H1 (cell line): ENCODE results near the gene JTB. TPM values are rescaled to one million over a fixed set of nuclear protein-coding genes. Genes with fewer than 3 reads are reported as not detected.

Experiments used
- CTCF ChIA-PET: fragments of 300-600 bp; sonication (Branson Sonifier 250); formaldehyde crosslinking; loops from one replicate; lab custom pipeline; 2021; ENCODE audit not compliant: partially characterized antibody; lab: Charles Lee
- POLR2A ChIA-PET: fragments of 300-600 bp; sonication (Branson Sonifier 250); formaldehyde crosslinking; loops from one replicate; lab custom pipeline; 2021; ENCODE audit warnings: inconsistent platforms; ENCODE audit not compliant: partially characterized antibody; lab: Charles Lee
- DNase-seq, 2 experiments: peaks; one replicate each; pipeline versions ENCODE4 v3.0.0 to v3.0.0-alpha.2; 2010 to 2022; ENCODE audit warnings: low spot score in 2 of 2, low read depth in 1 of 2, mixed read lengths in 1 of 2
- FAIRE-seq: peaks from 2 replicates; lab custom pipeline; 2011; peaks lifted over from hg19 to GRCh38; lab: Jason Lieb, UNC
- H2AFZ ChIP-seq: 2 replicates; pipeline ENCODE4 v1.8.1; 2012; ENCODE audit warnings: low read length, inconsistent platforms
- H2AK5ac ChIP-seq: 2 replicates; pipeline ENCODE4 v1.6.1; 2013; ENCODE audit warnings: low read depth, low read length
- H2BK120ac ChIP-seq: replicated peaks from 2 replicates; pipeline ENCODE3; 2013; ENCODE audit warnings: low read depth, low read length, inconsistent platforms
- H2BK12ac ChIP-seq: 2 replicates; pipeline ENCODE4 v1.6.1; 2013; ENCODE audit warnings: low read depth, low read length
- H2BK15ac ChIP-seq: 2 replicates; pipeline ENCODE4 v1.6.1; 2013; ENCODE audit warnings: low read length
- H2BK20ac ChIP-seq: 2 replicates; pipeline ENCODE4 v1.6.1; 2013; ENCODE audit warnings: low read length
- H2BK5ac ChIP-seq: 2 replicates; pipeline ENCODE4 v1.6.1; 2013; ENCODE audit warnings: low read depth, low read length
- H3K14ac ChIP-seq: 2 replicates; pipeline ENCODE4 v1.6.1; 2013; ENCODE audit warnings: inconsistent platforms; ENCODE audit not compliant: insufficient read length
- H3K18ac ChIP-seq: 2 replicates; pipeline ENCODE4 v1.6.1; 2013; ENCODE audit warnings: low read length; ENCODE audit errors: extremely low read depth
- H3K23ac ChIP-seq: 2 replicates; pipeline ENCODE4 v1.6.1; 2013; ENCODE audit warnings: inconsistent platforms; ENCODE audit not compliant: insufficient read length
- H3K23me2 ChIP-seq: 2 replicates; pipeline ENCODE4 v1.6.1; 2013; ENCODE audit warnings: low read depth, low read length
- H3K27ac ChIP-seq: 2 replicates; pipeline ENCODE4 v1.6.1; 2011; ENCODE audit warnings: low read depth, low read length, inconsistent platforms
- H3K27me3 ChIP-seq, 4 experiments: replicated peaks in 1 of 4; 1 replicate in 1 of 4; 2 replicates in 3 of 4; pipeline versions ENCODE4 v1.6.1 to v1.8.1; 2011 to 2013; ENCODE audit warnings: low read length in 3 of 4, mild to moderate bottlenecking in 3 of 4, inconsistent platforms in 2 of 4, mixed read lengths in 2 of 4, moderate library complexity in 1 of 4; ENCODE audit not compliant: control insufficient read depth in 3 of 4, insufficient read depth in 3 of 4; ENCODE audit errors: extremely low read depth in 1 of 4
- H3K36me3 ChIP-seq, 4 experiments: 2 replicates each; pipeline versions ENCODE4 v1.6.1 to v1.8.1; 2011 to 2013; ENCODE audit warnings: mild to moderate bottlenecking in 4 of 4, low read length in 3 of 4, moderate library complexity in 2 of 4, control low read depth in 1 of 4, inconsistent platforms in 1 of 4; ENCODE audit not compliant: insufficient read depth in 4 of 4, control insufficient read depth in 2 of 4
- H3K4ac ChIP-seq: replicated peaks from 2 replicates; pipeline ENCODE3; 2013; ENCODE audit warnings: low read length, low read depth, mixed read lengths, inconsistent platforms; ENCODE audit not compliant: insufficient read length
- H3K4me1 ChIP-seq, 4 experiments: replicated peaks in 1 of 4; 1 replicate in 1 of 4; 2 replicates in 3 of 4; pipeline versions ENCODE4 v1.6.1 to v1.8.1; 2011 to 2013; ENCODE audit warnings: low read length in 3 of 4, inconsistent platforms in 2 of 4, mixed read lengths in 1 of 4; ENCODE audit not compliant: insufficient read depth in 4 of 4, control insufficient read depth in 3 of 4
- H3K4me2 ChIP-seq, 2 experiments: 2 replicates each; pipeline versions ENCODE4 v1.6.1 to v1.8.1; 2011 to 2013; ENCODE audit warnings: low read depth in 2 of 2, low read length in 2 of 2, control low read depth in 1 of 2, inconsistent platforms in 1 of 2, mild to moderate bottlenecking in 1 of 2; ENCODE audit not compliant: insufficient read depth in 1 of 2
- H3K4me3 ChIP-seq, 4 experiments: fragments of 200-600, 300-600 bp in 1 of 4; sonication (generic), shearing (Covaris generic), sonication (Bioruptor Twin) in 1 of 4; 2 replicates each; pipeline versions ENCODE4 v1.5.1 to v1.8.1; 2011 to 2016; ENCODE audit warnings: low read length in 4 of 4, low read depth in 3 of 4, control low read depth in 2 of 4, inconsistent platforms in 2 of 4, mild to moderate bottlenecking in 2 of 4, mixed read lengths in 1 of 4, moderate library complexity in 1 of 4; ENCODE audit not compliant: insufficient read depth in 2 of 4; ENCODE audit errors: extremely low read depth in 1 of 4
- H3K56ac ChIP-seq: replicated peaks from 2 replicates; pipeline ENCODE3; 2013; ENCODE audit warnings: low read depth, mild to moderate bottlenecking, mixed read lengths, low read length, inconsistent platforms; ENCODE audit not compliant: insufficient read length
- H3K79me1 ChIP-seq: 2 replicates; pipeline ENCODE4 v1.6.1; 2013; ENCODE audit warnings: low read depth, low read length, control low read depth
- H3K79me2 ChIP-seq, 2 experiments: 2 replicates each; pipeline versions ENCODE4 v1.6.1 to v1.8.1; 2012 to 2013; ENCODE audit warnings: low read length in 2 of 2, mild to moderate bottlenecking in 2 of 2, inconsistent platforms in 1 of 2; ENCODE audit not compliant: insufficient read depth in 2 of 2, control insufficient read depth in 1 of 2
- H3K9ac ChIP-seq, 4 experiments: replicated peaks in 1 of 4; 1 replicate in 1 of 4; 2 replicates in 3 of 4; pipeline versions ENCODE4 v1.6.1 to v1.8.1; 2011 to 2013; ENCODE audit warnings: low read depth in 3 of 4, low read length in 3 of 4, control low read depth in 2 of 4, mild to moderate bottlenecking in 2 of 4, moderate library complexity in 2 of 4, inconsistent platforms in 1 of 4; ENCODE audit errors: extremely low read depth in 1 of 4
- H3K9me3 ChIP-seq, 2 experiments: 2 replicates each; pipeline versions ENCODE4 v1.6.1 to v1.8.1; 2012 to 2013; ENCODE audit warnings: mild to moderate bottlenecking in 2 of 2, moderate library complexity in 2 of 2, control low read depth in 1 of 2, inconsistent platforms in 1 of 2, low read depth in 1 of 2, low read length in 1 of 2, mixed read lengths in 1 of 2; ENCODE audit not compliant: insufficient read depth in 2 of 2
- H4K20me1 ChIP-seq, 2 experiments: replicated peaks in 1 of 2; 2 replicates each; pipeline versions ENCODE3 to v1.8.1; 2011 to 2013; ENCODE audit warnings: inconsistent platforms in 2 of 2, low read length in 2 of 2, mild to moderate bottlenecking in 1 of 2; ENCODE audit not compliant: insufficient read depth in 2 of 2, control insufficient read depth in 1 of 2
- H4K5ac ChIP-seq: 2 replicates; pipeline ENCODE4 v1.6.1; 2013; ENCODE audit warnings: low read length, low read depth, mixed read lengths, inconsistent platforms; ENCODE audit not compliant: insufficient read length
- H4K8ac ChIP-seq: 2 replicates; pipeline ENCODE4 v1.8.0; 2013; ENCODE audit warnings: mild to moderate bottlenecking, moderate library complexity, low read length, inconsistent platforms; ENCODE audit not compliant: insufficient read depth; ENCODE audit errors: extremely low read depth
- H4K91ac ChIP-seq: replicated peaks from 2 replicates; pipeline ENCODE3; 2013; ENCODE audit warnings: low read length, mixed read lengths, inconsistent platforms; ENCODE audit not compliant: insufficient read length
- GABPA ChIP-seq: IDR thresholded peaks from 2 replicates; pipeline ENCODE4 v1.6.1; 2011; ENCODE audit warnings: mild to moderate bottlenecking, low read length, moderate library complexity, borderline replicate concordance; ENCODE audit not compliant: insufficient read depth
- NANOG ChIP-seq: IDR thresholded peaks from 2 replicates; pipeline ENCODE4 v1.6.1; 2011; ENCODE audit warnings: low read length, low read depth, mild to moderate bottlenecking, inconsistent platforms; ENCODE audit not compliant: insufficient read depth, poor library complexity, severe bottlenecking
- SAP30 ChIP-seq: fragments of 300-600 bp; sonication (generic); IDR thresholded peaks from 2 replicates; pipeline ENCODE4 v1.7.1; 2012; ENCODE audit warnings: low read length, moderate library complexity, mild to moderate bottlenecking, inconsistent platforms; ENCODE audit not compliant: insufficient read depth, insufficient replicate concordance
- SIN3A ChIP-seq, 2 experiments: IDR thresholded peaks in 1 of 2; conservative IDR thresholded peaks in 1 of 2; 2 replicates each; pipeline ENCODE4 v1.6.1; 2011 to 2012; ENCODE audit warnings: low read length in 2 of 2, improper control_type of control experiment in 1 of 2, low read depth in 1 of 2, mild to moderate bottlenecking in 1 of 2
- SIX5 ChIP-seq: IDR thresholded peaks from 2 replicates; pipeline ENCODE4 v1.6.1; 2011; ENCODE audit warnings: mild to moderate bottlenecking, low read depth, low read length
- SP2 ChIP-seq: IDR thresholded peaks from 2 replicates; pipeline ENCODE4 v1.6.1; 2012; ENCODE audit warnings: mild to moderate bottlenecking, low read length, inconsistent platforms
- WGBS, 2 experiments: shearing (Covaris generic) in 1 of 2; methylation state at CpG; one replicate each; pipeline versions ENCODE4 v1.1.6 to v1.1.7; 2013 to 2015; ENCODE audit warnings: low lambda C conversion rate in 2 of 2, mixed read lengths in 2 of 2, inconsistent platforms in 1 of 2, low coverage in 1 of 2, missing lambda C conversion rate in 1 of 2; ENCODE audit not compliant: insufficient replicate concordance in 2 of 2, insufficient coverage in 1 of 2, insufficient read length in 1 of 2; ENCODE audit errors: extremely low coverage in 1 of 2, missing lambda C conversion rate in 1 of 2; 5-methylcytosine and 5-hydroxymethylcytosine counted together
- polyA plus RNA-seq, 7 experiments: library from polyadenylated mRNA; depleted of rRNA in 3 of 7; stranded (reverse) in 5 of 7; unstranded in 2 of 7; fragments of >200 nt in 5 of 7; fragments of 200-250 nt in 2 of 7; gene quantifications; 1 replicate in 5 of 7; 2 replicates in 1 of 7; 4 replicates in 1 of 7; pipeline versions ENCODE4 v1.2.1 to v1.2.3, GENCODE V29; 2011 to 2013; ENCODE audit warnings: missing spikeins in 2 of 7, mixed read lengths in 2 of 7
- total RNA-seq: library from RNA; stranded (reverse); fragmentation: NEBNext Ultra II Directional; extraction: Animal tissue kit (Norgen Biotek cat#: 25700); gene quantifications from 2 replicates; pipeline ENCODE4 v1.2.1, GENCODE V29; 2021
- TF ChIP-seq, protein P1 (sequence below): IDR thresholded peaks from 2 replicates; pipeline ENCODE4 v1.6.1; 2012; ENCODE audit warnings: inconsistent platforms

The JTB gene
- total and polyA plus RNA-seq, 2 of the 8 experiments (the other 6 are each of a cell fraction or from before 2014, with no cell fraction given) = 91.1 to 122 TPM

GRCh38 chr1:153962088-153963029, 15.1 kb downstream of the JTB start:
- Histone ChIP-seq H3K79me2 (peaks cover 18 to 41% of the 10 kb centered on the region in 2 experiments), H3K9ac (peak overlapping the region; percentile 81 to 93 (median 83)), H4K91ac (peak overlapping the region; percentile 46), H3K27ac (peak overlapping the region; percentile 78), H2BK15ac (no peak overlapping the region; the same call in 1 of the 2 replicates), H2AK5ac (peak overlapping the region; percentile 71), H3K14ac (no peak overlapping the region), H2BK20ac (no peak overlapping the region), H3K9me3 (no peaks in the 10 kb centered on the region), H3K23me2 (peaks cover 28% of the 10 kb centered on the region), H3K36me3 (peaks cover 11 to 26% (median 19%) of the 10 kb centered on the region in 4 experiments), H2AFZ (no peak overlapping the region), H3K4ac (peak overlapping the region; percentile 44), H3K4me2 (peak overlapping the region; percentile 95 to 98), H3K56ac (peak overlapping the region; percentile 43), H3K23ac (no peak overlapping the region), H4K20me1 (peaks cover 2 to 5% of the 10 kb centered on the region in 2 experiments), H2BK12ac (peak overlapping the region; percentile 75), H2BK120ac (no peak overlapping the region), H2BK5ac (peak overlapping the region; percentile 91), H4K5ac (peak overlapping the region; percentile 54), H3K18ac (peak overlapping the region; percentile 84; the same call in 1 of the 2 replicates), H3K27me3 (no peaks in the 10 kb centered on the region), H4K8ac (peak overlapping the region; percentile 58; the same call in 1 of the 2 replicates), H3K4me1 (peaks cover 7 to 17% (median 12%) of the 10 kb centered on the region in 4 experiments), H3K79me1 (peaks cover 9% of the 10 kb centered on the region), H3K4me3 (peak overlapping the region; percentile 53 to 89 (median 84))
- FAIRE-seq (no peak), DNase-seq (no peak)
- WGBS, 2 experiments = 17% methylated on average over 16 of the region's 16 CpGs; no CpG with 5 or more reads in 1 of the 2 experiments
- CTCF ChIA-PET = interaction anchor here (1.0 to 2.8 kb wide), 8 partner anchors 9 to 136 kb away, joined by 3 to 19 read pairs (median 4); partner anchors contain the start of genes JTB and RAB13
- POLR2A ChIA-PET = interaction anchor here (0.9 to 15.7 kb wide), 19 partner anchors 8 to 328 kb away, joined by 3 to 454 read pairs (median 5); partner anchors contain the start of genes CHTOP, DENND4B, GATAD2B and JTB
- TF ChIP-seq NANOG (no peak), SP2 (no peak), GABPA (no peak), SAP30 (peak; percentile 71), SIN3A (conservative IDR thresholded peaks at IDR 0.05 in 1 of 2, IDR thresholded peaks at IDR 0.05 in 1 of 2; ENCODE audit: low read depth in 1 of 2, low read length in 2 of 2) (peak in 1 of 2 experiments; percentile 48; a peak in 2 of 4 replicates), SIX5 (no peak)
- TF ChIP-seq, protein P1, sequence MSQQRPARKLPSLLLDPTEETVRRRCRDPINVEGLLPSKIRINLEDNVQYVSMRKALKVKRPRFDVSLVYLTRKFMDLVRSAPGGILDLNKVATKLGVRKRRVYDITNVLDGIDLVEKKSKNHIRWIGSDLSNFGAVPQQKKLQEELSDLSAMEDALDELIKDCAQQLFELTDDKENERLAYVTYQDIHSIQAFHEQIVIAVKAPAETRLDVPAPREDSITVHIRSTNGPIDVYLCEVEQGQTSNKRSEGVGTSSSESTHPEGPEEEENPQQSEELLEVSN = no peak; the same call in 1 of the 2 replicates
